A673 (cell line): Measurements from ENCODE around the gene EBLN2.

ENCODE experiments used
- EZH2 ChIP-seq: fragments of 200-600 bp; sonication (generic); IDR thresholded peaks from 2 replicates; pipeline ENCODE4 v1.6.1; 2017; ENCODE audit warnings: borderline replicate concordance, low read depth, mild to moderate bottlenecking, mixed read lengths, antibody characterized with exemption, low read length; ENCODE audit not compliant: poor library complexity, severe bottlenecking
- TF ChIP-seq, protein P1 (sequence below): fragments of 300-800, 200-600 bp; sonication (generic); conservative IDR thresholded peaks from 2 replicates; pipeline ENCODE4 v1.5.1; 2017; ENCODE audit warnings: low read depth, mild to moderate bottlenecking, antibody characterized with exemption, low read length, moderate library complexity, mixed read lengths

DNA sequence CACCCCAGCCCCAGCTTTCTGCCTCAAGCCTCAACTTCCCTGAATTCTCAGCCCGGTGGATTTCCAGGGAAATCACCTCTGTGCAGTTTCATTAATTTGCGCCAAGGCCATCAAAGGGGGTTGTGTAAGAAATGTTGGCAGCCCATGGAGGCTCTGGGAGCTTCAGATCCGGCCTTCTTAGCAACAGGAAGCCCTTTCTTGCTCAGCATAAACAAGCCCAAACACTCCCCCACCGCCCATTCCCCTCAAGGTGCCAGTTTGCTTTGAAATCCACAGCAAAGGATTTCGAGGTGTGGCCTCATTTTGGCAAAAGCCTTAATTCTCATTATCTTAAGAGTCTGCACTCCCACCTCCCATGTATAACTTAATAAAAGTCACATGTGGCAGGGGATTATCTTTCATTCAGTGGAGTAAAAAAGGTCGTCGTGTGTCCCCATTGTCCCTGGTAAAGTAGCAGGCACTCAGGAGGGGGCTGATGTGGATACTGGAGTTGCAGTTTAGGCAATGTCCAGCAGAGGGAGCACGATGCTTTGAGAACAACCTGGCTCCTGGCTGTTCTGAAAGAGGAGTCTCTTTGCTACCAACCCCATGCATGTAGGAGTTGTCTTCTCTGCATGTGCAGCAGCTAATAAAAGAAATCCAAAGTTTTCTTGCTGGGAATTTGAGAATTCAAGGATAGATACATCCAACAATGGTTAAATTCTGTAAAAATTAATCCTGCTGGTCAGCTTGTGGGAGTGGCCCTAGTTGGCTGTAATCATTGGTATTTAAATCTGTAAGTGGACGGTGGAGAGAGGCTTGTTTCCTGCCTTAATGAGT lies 39.5 kb downstream of the EBLN2 start:
- TF ChIP-seq, protein P1, sequence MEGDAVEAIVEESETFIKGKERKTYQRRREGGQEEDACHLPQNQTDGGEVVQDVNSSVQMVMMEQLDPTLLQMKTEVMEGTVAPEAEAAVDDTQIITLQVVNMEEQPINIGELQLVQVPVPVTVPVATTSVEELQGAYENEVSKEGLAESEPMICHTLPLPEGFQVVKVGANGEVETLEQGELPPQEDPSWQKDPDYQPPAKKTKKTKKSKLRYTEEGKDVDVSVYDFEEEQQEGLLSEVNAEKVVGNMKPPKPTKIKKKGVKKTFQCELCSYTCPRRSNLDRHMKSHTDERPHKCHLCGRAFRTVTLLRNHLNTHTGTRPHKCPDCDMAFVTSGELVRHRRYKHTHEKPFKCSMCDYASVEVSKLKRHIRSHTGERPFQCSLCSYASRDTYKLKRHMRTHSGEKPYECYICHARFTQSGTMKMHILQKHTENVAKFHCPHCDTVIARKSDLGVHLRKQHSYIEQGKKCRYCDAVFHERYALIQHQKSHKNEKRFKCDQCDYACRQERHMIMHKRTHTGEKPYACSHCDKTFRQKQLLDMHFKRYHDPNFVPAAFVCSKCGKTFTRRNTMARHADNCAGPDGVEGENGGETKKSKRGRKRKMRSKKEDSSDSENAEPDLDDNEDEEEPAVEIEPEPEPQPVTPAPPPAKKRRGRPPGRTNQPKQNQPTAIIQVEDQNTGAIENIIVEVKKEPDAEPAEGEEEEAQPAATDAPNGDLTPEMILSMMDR, result peak; percentile 75
- no peak for TF ChIP-seq EZH2
